H1 (cell line): ENCODE data around the gene HDAC7. TPM values are rescaled to one million over a fixed set of nuclear protein-coding genes. Genes with fewer than 3 reads are reported as not detected.
A peak's percentile ranks its signal among the peaks of the same experiment; 100 is the strongest.

Experiments
- CTCF ChIA-PET: fragments of 300-600 bp; sonication (Branson Sonifier 250); formaldehyde crosslinking; loops from one replicate; lab custom pipeline; 2021; ENCODE audit not compliant: partially characterized antibody; lab: Charles Lee
- POLR2A ChIA-PET: fragments of 300-600 bp; sonication (Branson Sonifier 250); formaldehyde crosslinking; loops from one replicate; lab custom pipeline; 2021; ENCODE audit warnings: inconsistent platforms; ENCODE audit not compliant: partially characterized antibody; lab: Charles Lee
- DNase-seq, 2 experiments: peaks; one replicate each; pipeline versions ENCODE4 v3.0.0 to v3.0.0-alpha.2; 2010 to 2022; ENCODE audit warnings: low spot score in 2 of 2, low read depth in 1 of 2, mixed read lengths in 1 of 2
- FAIRE-seq: peaks from 2 replicates; lab custom pipeline; 2011; peaks lifted over from hg19 to GRCh38; lab: Jason Lieb, UNC
- H2AFZ ChIP-seq: 2 replicates; pipeline ENCODE4 v1.8.1; 2012; ENCODE audit warnings: low read length, inconsistent platforms
- H2AK5ac ChIP-seq: 2 replicates; pipeline ENCODE4 v1.6.1; 2013; ENCODE audit warnings: low read depth, low read length
- H2BK120ac ChIP-seq: replicated peaks from 2 replicates; pipeline ENCODE3; 2013; ENCODE audit warnings: low read depth, low read length, inconsistent platforms
- H2BK12ac ChIP-seq: 2 replicates; pipeline ENCODE4 v1.6.1; 2013; ENCODE audit warnings: low read depth, low read length
- H2BK15ac ChIP-seq: 2 replicates; pipeline ENCODE4 v1.6.1; 2013; ENCODE audit warnings: low read length
- H2BK20ac ChIP-seq: 2 replicates; pipeline ENCODE4 v1.6.1; 2013; ENCODE audit warnings: low read length
- H2BK5ac ChIP-seq: 2 replicates; pipeline ENCODE4 v1.6.1; 2013; ENCODE audit warnings: low read depth, low read length
- H3K14ac ChIP-seq: 2 replicates; pipeline ENCODE4 v1.6.1; 2013; ENCODE audit warnings: inconsistent platforms; ENCODE audit not compliant: insufficient read length
- H3K18ac ChIP-seq: 2 replicates; pipeline ENCODE4 v1.6.1; 2013; ENCODE audit warnings: low read length; ENCODE audit errors: extremely low read depth
- H3K23ac ChIP-seq: 2 replicates; pipeline ENCODE4 v1.6.1; 2013; ENCODE audit warnings: inconsistent platforms; ENCODE audit not compliant: insufficient read length
- H3K23me2 ChIP-seq: 2 replicates; pipeline ENCODE4 v1.6.1; 2013; ENCODE audit warnings: low read depth, low read length
- H3K27ac ChIP-seq: 2 replicates; pipeline ENCODE4 v1.6.1; 2011; ENCODE audit warnings: low read depth, low read length, inconsistent platforms
- H3K27me3 ChIP-seq, 4 experiments: replicated peaks in 1 of 4; 1 replicate in 1 of 4; 2 replicates in 3 of 4; pipeline versions ENCODE4 v1.6.1 to v1.8.1; 2011 to 2013; ENCODE audit warnings: low read length in 3 of 4, mild to moderate bottlenecking in 3 of 4, inconsistent platforms in 2 of 4, mixed read lengths in 2 of 4, moderate library complexity in 1 of 4; ENCODE audit not compliant: control insufficient read depth in 3 of 4, insufficient read depth in 3 of 4; ENCODE audit errors: extremely low read depth in 1 of 4
- H3K36me3 ChIP-seq, 4 experiments: 2 replicates each; pipeline versions ENCODE4 v1.6.1 to v1.8.1; 2011 to 2013; ENCODE audit warnings: mild to moderate bottlenecking in 4 of 4, low read length in 3 of 4, moderate library complexity in 2 of 4, control low read depth in 1 of 4, inconsistent platforms in 1 of 4; ENCODE audit not compliant: insufficient read depth in 4 of 4, control insufficient read depth in 2 of 4
- H3K4ac ChIP-seq: replicated peaks from 2 replicates; pipeline ENCODE3; 2013; ENCODE audit warnings: low read length, low read depth, mixed read lengths, inconsistent platforms; ENCODE audit not compliant: insufficient read length
- H3K4me1 ChIP-seq, 4 experiments: replicated peaks in 1 of 4; 1 replicate in 1 of 4; 2 replicates in 3 of 4; pipeline versions ENCODE4 v1.6.1 to v1.8.1; 2011 to 2013; ENCODE audit warnings: low read length in 3 of 4, inconsistent platforms in 2 of 4, mixed read lengths in 1 of 4; ENCODE audit not compliant: insufficient read depth in 4 of 4, control insufficient read depth in 3 of 4
- H3K4me2 ChIP-seq, 2 experiments: 2 replicates each; pipeline versions ENCODE4 v1.6.1 to v1.8.1; 2011 to 2013; ENCODE audit warnings: low read depth in 2 of 2, low read length in 2 of 2, control low read depth in 1 of 2, inconsistent platforms in 1 of 2, mild to moderate bottlenecking in 1 of 2; ENCODE audit not compliant: insufficient read depth in 1 of 2
- H3K4me3 ChIP-seq, 4 experiments: fragments of 200-600, 300-600 bp in 1 of 4; sonication (generic), shearing (Covaris generic), sonication (Bioruptor Twin) in 1 of 4; 2 replicates each; pipeline versions ENCODE4 v1.5.1 to v1.8.1; 2011 to 2016; ENCODE audit warnings: low read length in 4 of 4, low read depth in 3 of 4, control low read depth in 2 of 4, inconsistent platforms in 2 of 4, mild to moderate bottlenecking in 2 of 4, mixed read lengths in 1 of 4, moderate library complexity in 1 of 4; ENCODE audit not compliant: insufficient read depth in 2 of 4; ENCODE audit errors: extremely low read depth in 1 of 4
- H3K56ac ChIP-seq: replicated peaks from 2 replicates; pipeline ENCODE3; 2013; ENCODE audit warnings: low read depth, mild to moderate bottlenecking, mixed read lengths, low read length, inconsistent platforms; ENCODE audit not compliant: insufficient read length
- H3K79me1 ChIP-seq: 2 replicates; pipeline ENCODE4 v1.6.1; 2013; ENCODE audit warnings: low read depth, low read length, control low read depth
- H3K79me2 ChIP-seq, 2 experiments: 2 replicates each; pipeline versions ENCODE4 v1.6.1 to v1.8.1; 2012 to 2013; ENCODE audit warnings: low read length in 2 of 2, mild to moderate bottlenecking in 2 of 2, inconsistent platforms in 1 of 2; ENCODE audit not compliant: insufficient read depth in 2 of 2, control insufficient read depth in 1 of 2
- H3K9ac ChIP-seq, 4 experiments: replicated peaks in 1 of 4; 1 replicate in 1 of 4; 2 replicates in 3 of 4; pipeline versions ENCODE4 v1.6.1 to v1.8.1; 2011 to 2013; ENCODE audit warnings: low read depth in 3 of 4, low read length in 3 of 4, control low read depth in 2 of 4, mild to moderate bottlenecking in 2 of 4, moderate library complexity in 2 of 4, inconsistent platforms in 1 of 4; ENCODE audit errors: extremely low read depth in 1 of 4
- H3K9me3 ChIP-seq, 2 experiments: 2 replicates each; pipeline versions ENCODE4 v1.6.1 to v1.8.1; 2012 to 2013; ENCODE audit warnings: mild to moderate bottlenecking in 2 of 2, moderate library complexity in 2 of 2, control low read depth in 1 of 2, inconsistent platforms in 1 of 2, low read depth in 1 of 2, low read length in 1 of 2, mixed read lengths in 1 of 2; ENCODE audit not compliant: insufficient read depth in 2 of 2
- H4K20me1 ChIP-seq, 2 experiments: replicated peaks in 1 of 2; 2 replicates each; pipeline versions ENCODE3 to v1.8.1; 2011 to 2013; ENCODE audit warnings: inconsistent platforms in 2 of 2, low read length in 2 of 2, mild to moderate bottlenecking in 1 of 2; ENCODE audit not compliant: insufficient read depth in 2 of 2, control insufficient read depth in 1 of 2
- H4K5ac ChIP-seq: 2 replicates; pipeline ENCODE4 v1.6.1; 2013; ENCODE audit warnings: low read length, low read depth, mixed read lengths, inconsistent platforms; ENCODE audit not compliant: insufficient read length
- H4K8ac ChIP-seq: 2 replicates; pipeline ENCODE4 v1.8.0; 2013; ENCODE audit warnings: mild to moderate bottlenecking, moderate library complexity, low read length, inconsistent platforms; ENCODE audit not compliant: insufficient read depth; ENCODE audit errors: extremely low read depth
- H4K91ac ChIP-seq: replicated peaks from 2 replicates; pipeline ENCODE3; 2013; ENCODE audit warnings: low read length, mixed read lengths, inconsistent platforms; ENCODE audit not compliant: insufficient read length
- BCL11A ChIP-seq, 2 experiments: IDR thresholded peaks; one replicate each; pipeline ENCODE4 v1.6.1; 2011; ENCODE audit warnings: low read depth in 2 of 2, low read length in 2 of 2, mild to moderate bottlenecking in 2 of 2
- CHD2 ChIP-seq: IDR thresholded peaks from 2 replicates; pipeline ENCODE4 v1.6.1; 2012; ENCODE audit warnings: low read length, improper control_type of control experiment
- EP300 ChIP-seq, 2 experiments: IDR thresholded peaks; 1 replicate in 1 of 2; 2 replicates in 1 of 2; pipeline ENCODE4 v1.6.1; 2011 to 2012; ENCODE audit warnings: low read depth in 2 of 2, low read length in 2 of 2, mild to moderate bottlenecking in 2 of 2, borderline replicate concordance in 1 of 2, inconsistent platforms in 1 of 2, moderate library complexity in 1 of 2
- EZH2 ChIP-seq: fragments of 200-600 bp; sonication (generic); IDR thresholded peaks from 2 replicates; pipeline ENCODE4 v1.7.1; 2012; ENCODE audit warnings: low read depth, mild to moderate bottlenecking, moderate library complexity, low read length, inconsistent platforms; ENCODE audit not compliant: severe bottlenecking
- KDM4A ChIP-seq: IDR thresholded peaks from one replicate; pipeline ENCODE4 v1.7.1; 2012; ENCODE audit warnings: low read depth, mild to moderate bottlenecking, moderate library complexity, low read length, inconsistent platforms; ENCODE audit not compliant: severe bottlenecking
- POLR2AphosphoS5 ChIP-seq: IDR thresholded peaks from 2 replicates; pipeline ENCODE4 v1.6.1; 2011; ENCODE audit warnings: low read depth, low read length
- RBBP5 ChIP-seq: IDR thresholded peaks from 2 replicates; pipeline ENCODE4 v1.7.1; 2012; ENCODE audit warnings: low read depth, mild to moderate bottlenecking, inconsistent platforms, low read length, moderate library complexity, borderline replicate concordance
- SIX5 ChIP-seq: IDR thresholded peaks from 2 replicates; pipeline ENCODE4 v1.6.1; 2011; ENCODE audit warnings: mild to moderate bottlenecking, low read depth, low read length
- SRF ChIP-seq: IDR thresholded peaks from 2 replicates; pipeline ENCODE4 v1.6.1; 2011; ENCODE audit warnings: mild to moderate bottlenecking, low read depth, low read length, moderate library complexity
- TBP ChIP-seq: IDR thresholded peaks from 2 replicates; pipeline ENCODE4 v1.6.1; 2011; ENCODE audit warnings: low read depth, low read length, improper control_type of control experiment
- WGBS, 2 experiments: shearing (Covaris generic) in 1 of 2; methylation state at CpG; one replicate each; pipeline versions ENCODE4 v1.1.6 to v1.1.7; 2013 to 2015; ENCODE audit warnings: low lambda C conversion rate in 2 of 2, mixed read lengths in 2 of 2, inconsistent platforms in 1 of 2, low coverage in 1 of 2, missing lambda C conversion rate in 1 of 2; ENCODE audit not compliant: insufficient replicate concordance in 2 of 2, insufficient coverage in 1 of 2, insufficient read length in 1 of 2; ENCODE audit errors: extremely low coverage in 1 of 2, missing lambda C conversion rate in 1 of 2; 5-methylcytosine and 5-hydroxymethylcytosine counted together
- polyA plus RNA-seq, 7 experiments: library from polyadenylated mRNA; depleted of rRNA in 3 of 7; stranded (reverse) in 5 of 7; unstranded in 2 of 7; fragments of >200 nt in 5 of 7; fragments of 200-250 nt in 2 of 7; gene quantifications; 1 replicate in 5 of 7; 2 replicates in 1 of 7; 4 replicates in 1 of 7; pipeline versions ENCODE4 v1.2.1 to v1.2.3, GENCODE V29; 2011 to 2013; ENCODE audit warnings: missing spikeins in 2 of 7, mixed read lengths in 2 of 7
- total RNA-seq: library from RNA; stranded (reverse); fragmentation: NEBNext Ultra II Directional; extraction: Animal tissue kit (Norgen Biotek cat#: 25700); gene quantifications from 2 replicates; pipeline ENCODE4 v1.2.1, GENCODE V29; 2021
- TF ChIP-seq, protein P1 (sequence below): IDR thresholded peaks from 2 replicates; pipeline ENCODE4 v1.6.1; 2012; ENCODE audit warnings: inconsistent platforms
- TF ChIP-seq, protein P2 (sequence below): IDR thresholded peaks from 2 replicates; pipeline ENCODE4 v1.6.1; 2011; ENCODE audit warnings: low read length, improper control_type of control experiment

HDAC7 gene
- total and polyA plus RNA-seq, 2 of the 8 experiments (the other 6 are each of a cell fraction or from before 2014, with no cell fraction given), result 25.5 to 84.9 TPM

DNA sequence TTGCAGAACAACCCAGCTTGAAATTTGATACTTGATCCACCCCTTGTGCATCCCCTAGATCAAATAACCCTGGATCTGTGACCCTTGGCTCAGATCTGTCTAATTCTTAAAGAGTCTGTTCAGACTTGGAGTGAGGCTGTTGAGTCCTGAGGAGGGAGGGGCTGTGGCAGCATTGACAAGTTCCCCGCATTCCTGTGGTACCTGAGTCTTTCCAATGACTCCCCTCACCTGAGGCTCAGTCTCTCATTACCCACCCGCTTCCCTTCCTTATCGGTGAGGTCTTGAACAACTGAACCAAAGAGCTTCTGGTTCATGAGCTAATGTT lies 16.1 kb upstream of the HDAC7 start:
- Histone ChIP-seq H3K4me3 (no peak overlapping the region), H3K14ac (no peak overlapping the region), H3K56ac (no peak overlapping the region), H3K79me2 (no peaks in the 10 kb centered on the region), H3K27me3 (no peaks in the 10 kb centered on the region; a peak in 1 of 7 replicates), H3K4me1 (peaks cover 0 to 6% (median under 1%) of the 10 kb centered on the region in 4 experiments; a peak in 3 of 7 replicates), H2BK120ac (no peak overlapping the region), H3K18ac (no peak overlapping the region; the same call in 1 of the 2 replicates), H3K9me3 (no peaks in the 10 kb centered on the region), H2BK20ac (peak overlapping the region; percentile 67; the same call in 1 of the 2 replicates), H2BK15ac (no peak overlapping the region), H3K27ac (no peak overlapping the region), H4K91ac (no peak overlapping the region), H2BK5ac (no peak overlapping the region; the same call in 1 of the 2 replicates), H2BK12ac (no peak overlapping the region), H3K9ac (no peak overlapping the region), H3K4ac (no peak overlapping the region), H3K4me2 (peak overlapping the region in 1 of 2 experiments; percentile 7; a peak in 1 of 4 replicates), H4K5ac (no peak overlapping the region), H4K8ac (no peak overlapping the region), H3K23ac (no peak overlapping the region), H4K20me1 (no peaks in the 10 kb centered on the region), H2AFZ (no peak overlapping the region), H3K36me3 (no peaks in the 10 kb centered on the region), H3K23me2 (no peaks in the 10 kb centered on the region; the same call in 1 of the 2 replicates), H2AK5ac (no peak overlapping the region), H3K79me1 (no peaks in the 10 kb centered on the region)
- WGBS, 2 experiments, result 91% methylated on average over 3 of the region's 3 CpGs; no CpG with 5 or more reads in 1 of the 2 experiments
- CTCF ChIA-PET, result interaction anchor here (0.7 to 30.5 kb wide), 18 partner anchors 7 to 122 kb away, joined by 3 to 2001 read pairs (median 6); partner anchors contain the start of genes ENDOU, HDAC7 and SLC48A1
- no peak for TF ChIP-seq SIX5
- no peak for TF ChIP-seq CHD2
- TF ChIP-seq, protein P1, sequence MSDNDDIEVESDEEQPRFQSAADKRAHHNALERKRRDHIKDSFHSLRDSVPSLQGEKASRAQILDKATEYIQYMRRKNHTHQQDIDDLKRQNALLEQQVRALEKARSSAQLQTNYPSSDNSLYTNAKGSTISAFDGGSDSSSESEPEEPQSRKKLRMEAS, result no peak
- TF ChIP-seq RBBP5, result no peak
- TF ChIP-seq, protein P2, sequence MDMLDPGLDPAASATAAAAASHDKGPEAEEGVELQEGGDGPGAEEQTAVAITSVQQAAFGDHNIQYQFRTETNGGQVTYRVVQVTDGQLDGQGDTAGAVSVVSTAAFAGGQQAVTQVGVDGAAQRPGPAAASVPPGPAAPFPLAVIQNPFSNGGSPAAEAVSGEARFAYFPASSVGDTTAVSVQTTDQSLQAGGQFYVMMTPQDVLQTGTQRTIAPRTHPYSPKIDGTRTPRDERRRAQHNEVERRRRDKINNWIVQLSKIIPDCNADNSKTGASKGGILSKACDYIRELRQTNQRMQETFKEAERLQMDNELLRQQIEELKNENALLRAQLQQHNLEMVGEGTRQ, result no peak
- no peak for TF ChIP-seq POLR2AphosphoS5
- TF ChIP-seq TBP, result no peak
- TF ChIP-seq EP300 (IDR thresholded peaks at IDR 0.05; ENCODE audit: borderline replicate concordance in 1 of 2, low read depth in 2 of 2, low read length in 2 of 2), result no peak
- TF ChIP-seq EZH2, result no peak
- no peak for TF ChIP-seq SRF
- no peak for TF ChIP-seq BCL11A (IDR thresholded peaks at IDR 0.05; ENCODE audit: low read depth in 2 of 2, low read length in 2 of 2)
- no peak for TF ChIP-seq KDM4A
- POLR2A ChIA-PET, result interaction anchor here (0.6 to 28.4 kb wide), 3 partner anchors 7 to 27 kb away, joined by 3 to 480 read pairs (median 16); partner anchors contain the start of gene HDAC7
- no peak for FAIRE-seq
- no peak for DNase-seq
